ENCODE data around the gene GREM1.

GRCh38 chr15:32732574-32733157, 14.9 kb downstream of the GREM1 start:
- no peak for TF ChIP-seq POLR2A (IDR thresholded peaks at IDR 0.05)
- TF ChIP-seq, protein P1, sequence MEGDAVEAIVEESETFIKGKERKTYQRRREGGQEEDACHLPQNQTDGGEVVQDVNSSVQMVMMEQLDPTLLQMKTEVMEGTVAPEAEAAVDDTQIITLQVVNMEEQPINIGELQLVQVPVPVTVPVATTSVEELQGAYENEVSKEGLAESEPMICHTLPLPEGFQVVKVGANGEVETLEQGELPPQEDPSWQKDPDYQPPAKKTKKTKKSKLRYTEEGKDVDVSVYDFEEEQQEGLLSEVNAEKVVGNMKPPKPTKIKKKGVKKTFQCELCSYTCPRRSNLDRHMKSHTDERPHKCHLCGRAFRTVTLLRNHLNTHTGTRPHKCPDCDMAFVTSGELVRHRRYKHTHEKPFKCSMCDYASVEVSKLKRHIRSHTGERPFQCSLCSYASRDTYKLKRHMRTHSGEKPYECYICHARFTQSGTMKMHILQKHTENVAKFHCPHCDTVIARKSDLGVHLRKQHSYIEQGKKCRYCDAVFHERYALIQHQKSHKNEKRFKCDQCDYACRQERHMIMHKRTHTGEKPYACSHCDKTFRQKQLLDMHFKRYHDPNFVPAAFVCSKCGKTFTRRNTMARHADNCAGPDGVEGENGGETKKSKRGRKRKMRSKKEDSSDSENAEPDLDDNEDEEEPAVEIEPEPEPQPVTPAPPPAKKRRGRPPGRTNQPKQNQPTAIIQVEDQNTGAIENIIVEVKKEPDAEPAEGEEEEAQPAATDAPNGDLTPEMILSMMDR (IDR thresholded peaks at IDR 0.05) = no peak

All from adrenal gland (tissue), 5 donors.